H54 (cell line): Measurements from ENCODE around the gene PIK3C2G.
A peak's percentile ranks its signal among the peaks of the same experiment; 100 is the strongest.

Experiments
- DNase-seq: peaks from one replicate; pipeline ENCODE4 v3.0.0; 2011; ENCODE audit warnings: low spot score, mixed read lengths; ENCODE audit not compliant: insufficient read length
- FAIRE-seq: peaks from 3 replicates; lab custom pipeline; 2011; peaks lifted over from hg19 to GRCh38; lab: Jason Lieb, UNC
- POLR2A ChIP-seq: IDR thresholded peaks from 2 replicates; pipeline ENCODE4 v1.6.1; 2011; ENCODE audit warnings: low read depth, mild to moderate bottlenecking, low read length

PIK3C2G gene

DNA sequence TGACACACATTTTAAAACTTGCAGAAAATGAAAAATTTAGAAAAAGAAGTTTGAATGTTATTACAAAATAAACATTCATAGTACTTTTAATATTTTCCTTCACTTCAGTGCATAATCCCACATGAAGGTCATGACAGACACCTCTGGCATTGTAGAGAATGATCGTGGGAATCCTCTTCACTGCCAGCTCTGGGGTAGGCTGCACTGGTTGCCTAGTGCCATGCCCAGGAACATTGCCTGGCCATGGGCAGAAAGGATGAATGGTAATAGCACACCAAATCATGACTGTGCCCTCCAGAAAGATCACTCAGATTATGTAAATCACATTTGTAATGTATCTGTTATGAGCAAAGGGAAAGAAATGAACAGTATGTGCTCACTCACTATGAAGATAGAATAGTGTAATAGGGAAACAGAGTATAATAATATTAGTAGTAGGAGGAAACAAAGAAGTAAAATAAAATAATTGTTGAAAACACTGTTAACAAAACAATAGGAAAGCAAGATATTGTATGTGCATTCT lies 314.8 kb downstream of the PIK3C2G start:
- peak; percentile 11 for FAIRE-seq
- DNase-seq = no peak

DNA sequence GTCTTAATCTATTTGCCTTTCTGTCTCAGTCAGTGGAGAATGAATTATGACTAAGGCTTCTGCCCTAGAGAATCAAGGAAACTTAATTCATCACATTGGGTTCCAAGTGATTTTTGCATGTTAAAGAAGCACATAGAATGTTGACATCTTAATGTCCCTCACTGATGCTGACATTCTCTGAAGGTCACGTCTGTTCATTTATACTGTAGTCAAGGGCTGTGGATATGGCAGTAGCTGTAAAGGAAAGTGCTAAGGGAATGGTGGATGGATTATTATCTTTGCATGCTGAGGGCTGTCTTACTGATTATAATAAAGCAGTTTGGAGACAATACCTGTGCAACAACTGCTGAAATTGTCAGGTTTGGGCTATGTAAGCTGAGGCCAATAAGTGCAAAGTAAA lies 315.3 kb downstream of the PIK3C2G start:
- no peak for FAIRE-seq
- DNase-seq = no peak
- TF ChIP-seq POLR2A = no peak

More for the DNA sequence above, 314.8 kb downstream of the PIK3C2G start:
- no peak for TF ChIP-seq POLR2A

DNA sequence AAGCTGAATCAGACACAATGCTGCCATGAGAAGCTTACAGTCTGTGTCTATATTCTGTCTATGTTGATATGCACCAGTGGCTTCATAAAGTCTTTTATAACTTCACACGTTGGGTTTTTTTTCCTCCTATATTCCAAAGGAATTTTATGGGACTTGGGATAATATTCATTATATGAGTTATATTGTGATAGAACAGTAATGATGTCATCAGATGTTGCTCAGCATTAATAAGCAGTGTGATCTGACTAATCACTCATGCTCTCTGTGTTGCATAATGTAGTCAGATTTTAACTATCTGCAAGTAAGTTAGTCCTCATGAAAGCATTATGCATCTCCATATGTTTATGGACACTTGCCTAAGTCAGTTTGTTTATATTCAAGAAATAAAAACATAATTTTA lies 316.9 kb downstream of the PIK3C2G start:
- DNase-seq (no peak), FAIRE-seq (no peak)
- TF ChIP-seq POLR2A = no peak

DNA sequence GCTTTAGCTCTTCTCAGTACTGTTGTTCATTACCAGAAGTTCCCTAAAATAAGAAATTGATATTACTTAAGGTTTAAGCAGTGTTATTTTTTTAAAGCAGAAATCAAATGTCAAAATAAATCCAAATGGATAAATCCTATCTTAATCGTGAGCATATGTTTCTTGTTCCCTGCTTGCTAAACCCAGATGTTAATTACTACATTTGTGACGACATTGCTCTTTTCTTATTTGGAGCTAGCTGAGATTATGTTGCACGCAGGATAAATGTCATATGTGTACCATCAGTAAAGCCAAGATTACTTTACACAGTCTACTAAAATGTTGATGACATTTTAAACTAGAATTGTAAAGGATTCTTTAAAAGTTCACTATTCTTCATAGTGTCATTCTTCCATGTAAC lies 319.0 kb downstream of the PIK3C2G start:
- DNase-seq = no peak
- TF ChIP-seq POLR2A = no peak
- FAIRE-seq = no peak

DNA sequence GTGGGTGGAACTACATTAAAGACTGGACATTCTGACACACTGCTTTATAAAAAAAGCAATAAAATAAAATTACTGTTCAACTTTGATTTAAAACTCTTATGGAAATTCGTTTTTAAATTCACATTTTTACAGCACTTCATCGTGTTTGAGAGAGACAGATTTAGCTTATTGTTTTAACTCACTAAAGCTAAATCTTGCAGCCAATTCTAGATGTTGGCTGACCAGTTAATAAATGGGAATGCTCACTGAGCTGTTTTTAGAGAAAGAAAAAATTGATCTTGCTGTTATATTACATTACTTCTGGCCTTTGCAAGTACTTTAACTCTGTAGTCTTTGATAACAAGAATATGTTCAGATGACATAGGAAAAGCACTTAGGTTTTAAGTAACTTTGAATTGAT lies 319.4 kb downstream of the PIK3C2G start:
- DNase-seq = no peak
- TF ChIP-seq POLR2A = no peak
- no peak for FAIRE-seq

DNA sequence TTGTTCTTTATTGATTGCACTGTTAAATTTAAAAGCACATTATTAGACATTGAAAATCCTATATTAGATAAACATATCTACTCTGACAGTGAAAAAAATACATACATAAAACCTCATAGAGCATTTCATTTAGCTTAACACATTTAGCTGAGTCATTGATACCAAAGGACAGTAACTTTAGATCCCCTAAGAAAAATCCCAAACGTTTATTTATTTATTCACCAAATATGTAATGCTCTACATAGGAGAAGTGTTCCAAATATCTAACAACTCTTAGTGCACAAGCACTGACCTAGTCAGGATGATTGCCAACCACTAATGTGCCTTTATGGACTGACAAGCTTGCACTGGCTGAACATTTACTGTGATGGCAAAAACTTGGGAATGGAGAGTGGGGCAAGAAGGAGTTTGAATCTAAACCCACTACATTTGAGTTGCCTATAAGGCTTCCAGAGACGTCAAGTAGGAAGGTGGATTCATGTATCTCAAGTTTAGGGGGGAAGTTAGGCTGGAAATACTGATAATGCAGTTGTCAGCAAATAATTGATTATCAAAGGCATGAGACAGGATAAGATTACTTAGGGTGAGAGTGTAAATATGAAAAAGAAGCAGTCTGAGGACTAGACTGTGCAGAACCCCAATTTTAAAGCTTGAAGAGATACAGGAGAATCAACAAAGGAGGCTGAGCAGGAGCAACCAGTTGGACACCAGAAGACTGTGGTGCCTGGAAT lies 320.1 kb downstream of the PIK3C2G start:
- no peak for TF ChIP-seq POLR2A
- DNase-seq (no peak), FAIRE-seq (no peak)

DNA sequence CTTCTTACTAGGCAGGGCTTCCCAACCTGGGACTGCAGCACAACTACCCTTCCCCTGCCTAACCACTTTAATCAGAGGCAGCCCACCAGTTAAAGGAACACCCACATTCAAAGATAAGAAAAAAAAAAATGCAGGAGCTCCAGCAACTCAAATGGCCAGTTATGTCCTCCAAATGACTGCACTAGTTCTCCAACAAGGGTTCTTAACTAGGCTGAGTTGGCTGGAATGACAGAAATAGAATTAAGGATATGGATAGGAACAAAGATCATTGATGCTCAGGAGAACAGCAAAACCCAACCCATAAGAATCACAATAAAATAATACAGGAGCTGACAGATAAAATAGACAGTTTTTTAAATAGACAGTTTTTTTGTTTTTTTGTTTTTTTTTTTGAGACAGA lies 322.3 kb downstream of the PIK3C2G start:
- TF ChIP-seq POLR2A = no peak
- no peak for DNase-seq
- no peak for FAIRE-seq

DNA sequence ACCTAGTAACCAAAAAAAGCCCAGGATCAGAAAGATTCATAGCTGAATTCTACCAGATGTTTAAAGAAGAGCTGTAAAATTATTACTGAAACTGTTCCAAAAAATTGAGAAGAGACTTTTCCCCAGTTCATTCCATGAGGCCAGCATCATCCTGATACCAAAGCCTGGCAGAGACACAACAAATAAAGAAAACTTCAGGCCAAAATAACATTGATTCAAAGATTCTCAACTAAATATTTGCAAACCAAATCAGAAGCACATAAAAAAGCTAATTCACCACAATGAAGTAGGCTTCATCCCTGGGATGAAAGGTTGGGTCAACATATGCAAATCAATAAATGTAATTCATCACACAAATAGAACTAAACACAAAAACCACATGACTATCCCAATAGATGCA lies 325.3 kb downstream of the PIK3C2G start:
- FAIRE-seq (no peak), DNase-seq (no peak)
- no peak for TF ChIP-seq POLR2A

DNA sequence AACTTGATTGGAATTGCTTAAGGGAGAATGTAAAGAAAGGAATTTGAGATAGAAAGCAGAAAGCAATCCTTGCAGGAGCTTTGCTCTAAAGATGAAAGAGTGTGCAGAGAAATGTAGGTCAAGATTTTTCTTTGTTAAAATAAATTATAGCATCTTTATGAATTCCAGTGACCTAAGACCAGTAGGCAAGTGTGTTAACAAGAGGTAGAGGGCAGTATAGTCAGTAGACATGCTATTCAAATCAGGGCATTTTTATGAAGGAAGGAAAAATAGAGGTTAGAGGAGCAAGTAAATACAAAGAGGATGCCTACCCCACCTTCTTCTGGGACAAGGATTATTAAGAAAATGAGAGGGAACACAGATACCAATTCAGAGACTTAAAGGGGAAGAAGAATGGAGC lies 328.0 kb downstream of the PIK3C2G start:
- FAIRE-seq (no peak), DNase-seq (no peak)
- no peak for TF ChIP-seq POLR2A

DNA sequence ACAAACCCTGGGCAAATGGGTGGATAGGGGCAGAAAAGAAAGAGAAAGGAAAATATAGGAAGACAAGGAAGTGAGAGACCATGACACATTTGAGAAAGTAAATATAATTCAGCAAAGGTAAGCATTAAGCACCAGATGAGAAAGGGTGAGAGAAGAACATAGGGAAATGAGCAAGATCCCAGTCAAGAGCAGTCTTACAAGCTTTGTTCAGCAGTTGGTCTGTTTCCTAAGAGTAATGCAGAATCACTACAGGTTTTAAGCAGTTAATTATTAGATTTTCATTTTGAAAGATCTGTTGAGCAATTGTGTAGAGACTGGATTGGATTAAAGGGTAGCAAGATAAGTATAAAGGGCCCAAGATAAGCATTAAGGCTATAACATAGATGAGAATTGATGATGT lies 330.2 kb downstream of the PIK3C2G start:
- FAIRE-seq (no peak), DNase-seq (no peak)
- no peak for TF ChIP-seq POLR2A

DNA sequence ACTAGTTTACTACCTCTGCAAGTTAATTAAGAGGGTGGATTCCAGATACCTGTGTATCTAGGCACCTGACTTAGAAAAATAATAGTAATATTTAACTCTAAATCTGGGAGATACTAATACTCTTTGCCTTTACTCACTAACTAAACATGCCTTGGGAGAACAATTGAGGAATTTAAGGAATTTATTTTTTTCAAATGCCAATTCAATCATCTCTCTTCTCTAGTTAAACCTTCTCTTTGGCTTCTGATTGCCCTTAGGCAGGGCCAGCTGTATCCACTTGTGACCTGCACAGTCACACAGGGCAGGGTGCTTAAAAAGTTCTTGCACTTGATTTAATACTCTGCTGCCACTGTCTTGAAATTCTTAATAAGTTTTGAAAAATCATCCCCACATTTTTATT lies 334.1 kb downstream of the PIK3C2G start:
- no peak for FAIRE-seq
- no peak for TF ChIP-seq POLR2A
- DNase-seq = no peak

DNA sequence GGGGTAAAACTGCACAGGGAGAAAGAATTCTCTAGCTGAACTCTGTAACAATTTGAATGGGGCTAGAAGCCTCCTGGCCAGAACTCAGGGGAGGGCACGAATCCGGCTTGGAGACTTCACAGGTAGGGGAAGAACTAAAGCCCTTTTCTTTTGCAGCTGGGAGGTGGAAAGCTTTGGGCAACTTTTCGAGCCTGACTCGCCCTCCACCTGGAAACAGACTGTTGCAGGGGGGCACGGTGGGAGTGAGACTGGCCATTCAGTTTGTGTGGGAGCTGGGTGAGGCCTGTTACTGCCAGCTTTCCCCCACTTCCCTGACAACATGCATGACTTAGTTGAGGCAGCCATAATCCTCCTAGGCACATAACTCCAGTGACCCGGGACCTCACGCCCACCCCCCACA lies 340.6 kb downstream of the PIK3C2G start:
- TF ChIP-seq POLR2A = no peak
- DNase-seq (no peak), FAIRE-seq (no peak)

DNA sequence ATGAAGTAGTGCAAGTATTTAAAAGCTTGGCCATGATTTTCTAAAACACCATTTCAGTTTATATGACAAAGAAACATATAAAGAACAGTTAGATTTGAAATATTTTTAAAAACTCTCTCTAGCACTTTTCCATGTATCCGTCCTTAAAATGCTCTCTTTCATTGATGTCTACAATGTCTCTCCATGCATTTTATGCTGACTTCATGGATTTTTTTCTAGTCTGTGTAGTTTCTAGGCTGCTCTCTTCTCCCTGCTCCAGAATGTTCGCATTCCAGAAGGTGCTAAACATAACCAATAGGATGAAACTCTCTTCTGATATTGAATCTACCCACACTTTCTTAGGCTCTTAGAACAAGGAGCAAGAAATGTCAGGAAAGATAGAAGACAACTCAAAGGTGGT lies 351.7 kb downstream of the PIK3C2G start:
- no peak for TF ChIP-seq POLR2A
- no peak for FAIRE-seq
- DNase-seq = no peak

DNA sequence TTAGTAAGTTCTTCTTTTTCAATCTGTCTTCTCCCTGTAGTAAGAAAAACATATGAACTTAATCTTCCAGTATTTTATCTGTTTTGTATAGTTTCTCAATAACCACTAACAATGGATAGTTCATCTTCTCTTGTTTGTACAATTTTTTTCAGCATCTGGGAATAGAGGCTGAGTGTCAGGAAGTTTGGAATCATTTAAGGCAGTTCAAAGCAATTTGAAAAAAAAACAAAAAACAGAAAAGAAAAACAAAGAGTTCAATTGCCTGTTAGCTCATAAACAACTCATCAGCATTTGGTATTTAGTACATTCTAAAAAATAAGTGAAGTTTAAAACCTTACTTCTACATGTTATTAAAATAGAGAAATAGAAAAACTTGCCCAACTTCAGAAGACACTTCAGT lies 359.7 kb downstream of the PIK3C2G start:
- FAIRE-seq (no peak), DNase-seq (no peak)
- no peak for TF ChIP-seq POLR2A

DNA sequence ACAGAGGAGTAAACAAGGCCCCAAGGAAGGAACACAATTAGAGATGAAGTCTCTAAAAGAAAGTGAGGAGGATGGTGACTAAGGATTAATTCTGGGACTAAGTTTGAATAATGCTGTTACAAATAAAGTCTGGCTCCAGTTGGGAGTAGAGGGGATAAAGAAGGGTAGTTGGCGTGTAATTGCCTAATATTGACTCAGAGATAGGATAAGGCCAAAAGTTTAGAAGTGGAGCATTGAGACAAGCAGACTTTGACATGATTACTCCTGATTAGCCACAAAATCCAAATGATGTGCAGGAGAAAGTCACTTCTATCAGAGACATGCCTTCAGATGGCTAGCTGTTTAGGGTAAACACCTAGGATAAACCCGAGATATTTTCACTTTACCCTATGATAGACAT lies 368.1 kb downstream of the PIK3C2G start:
- FAIRE-seq (no peak), DNase-seq (no peak)
- no peak for TF ChIP-seq POLR2A
